HG02885 (cell line): ENCODE measurements around the gene CHL1.

Experiments used
- ATAC-seq: cut with Tn5 transposase; IDR thresholded peaks from one replicate; pipeline ENCODE4 v1.9.1; 2021; ENCODE audit warnings: mild to moderate bottlenecking; ENCODE audit not compliant: unreplicated experiment, poor library complexity

The CHL1 gene

GRCh38 chr3:452221-452620 lies 255.7 kb downstream of the CHL1 start:
- no peak for ATAC-seq

GRCh38 chr3:453106-453505 lies 256.5 kb downstream of the CHL1 start:
- no peak for ATAC-seq

- ATAC-seq, result no peak
These were observed 258.4 kb downstream of the CHL1 start for GRCh38 chr3:454986-455385.

- no peak for ATAC-seq
These were observed 261.6 kb downstream of the CHL1 start for GRCh38 chr3:458124-458523.

GRCh38 chr3:458653-459310 lies 262.2 kb downstream of the CHL1 start:
- no peak for ATAC-seq
